Measurements from ENCODE around the gene FSD1.

The FSD1 gene

GRCh38 chr19:4324228-4324627, 19.8 kb downstream of the FSD1 start:
- no peak for DNase-seq (ENCODE audit: extremely low read depth, insufficient read length)
- no peak overlapping the region for H3K4me3 ChIP-seq (replicated peaks; ENCODE audit: low read depth, low read length)

GRCh38 chr19:4326215-4326836, 21.9 kb downstream of the FSD1 start:
- Histone ChIP-seq H3K4me3 (replicated peaks; ENCODE audit: low read depth, low read length) (no peak overlapping the region), H3K27me3 (replicated peaks; ENCODE audit: control insufficient read depth, insufficient read depth, low read length) (no peaks in the 10 kb centered on the region), H3K36me3 (ENCODE audit: control insufficient read depth, insufficient read depth, low read length) (no peaks in the 10 kb centered on the region)
- DNase-seq (ENCODE audit: extremely low read depth, insufficient read length), result no peak
- TF ChIP-seq CTCF (IDR thresholded peaks at IDR 0.05; ENCODE audit: insufficient read depth, low read length, poor library complexity, severe bottlenecking), result no peak

More at GRCh38 chr19:4324228-4324627, 19.8 kb downstream of the FSD1 start:
- Histone ChIP-seq H3K36me3 (ENCODE audit: control insufficient read depth, insufficient read depth, low read length) (no peaks in the 10 kb centered on the region), H3K27me3 (replicated peaks; ENCODE audit: control insufficient read depth, insufficient read depth, low read length) (no peaks in the 10 kb centered on the region)
- TF ChIP-seq CTCF (IDR thresholded peaks at IDR 0.05; ENCODE audit: insufficient read depth, low read length, poor library complexity, severe bottlenecking), result no peak

GRCh38 chr19:4326837-4327251, 22.4 kb downstream of the FSD1 start:
- Histone ChIP-seq H3K4me3 (replicated peaks; ENCODE audit: low read depth, low read length) (no peak overlapping the region), H3K36me3 (ENCODE audit: control insufficient read depth, insufficient read depth, low read length) (no peaks in the 10 kb centered on the region), H3K27me3 (replicated peaks; ENCODE audit: control insufficient read depth, insufficient read depth, low read length) (no peaks in the 10 kb centered on the region)
- TF ChIP-seq CTCF (IDR thresholded peaks at IDR 0.05; ENCODE audit: insufficient read depth, low read length, poor library complexity, severe bottlenecking), result no peak
- DNase-seq (ENCODE audit: extremely low read depth, insufficient read length), result no peak

- Histone ChIP-seq H3K36me3 (ENCODE audit: control insufficient read depth, insufficient read depth, low read length) (no peaks in the 10 kb centered on the region), H3K4me3 (replicated peaks; ENCODE audit: low read depth, low read length) (no peak overlapping the region; the same call in 1 of the 2 replicates), H3K27me3 (replicated peaks; ENCODE audit: control insufficient read depth, insufficient read depth, low read length) (no peaks in the 10 kb centered on the region)
- DNase-seq (ENCODE audit: extremely low read depth, insufficient read length), result peak; percentile 83
- TF ChIP-seq CTCF (IDR thresholded peaks at IDR 0.05; ENCODE audit: insufficient read depth, low read length, poor library complexity, severe bottlenecking), result no peak
Observed at GRCh38 chr19:4327252-4327876, 23.0 kb downstream of the FSD1 start.

GRCh38 chr19:4327877-4328242, 23.5 kb downstream of the FSD1 start:
- no peak for TF ChIP-seq CTCF (IDR thresholded peaks at IDR 0.05; ENCODE audit: insufficient read depth, low read length, poor library complexity, severe bottlenecking)
- H3K36me3 ChIP-seq (ENCODE audit: control insufficient read depth, insufficient read depth, low read length), result no peaks in the 10 kb centered on the region

More at GRCh38 chr19:4327877-4328242, 23.5 kb downstream of the FSD1 start:
- H3K4me3 ChIP-seq (replicated peaks; ENCODE audit: low read depth, low read length), result peak overlapping the region; percentile 33
- DNase-seq (ENCODE audit: extremely low read depth, insufficient read length), result no peak
- no peaks in the 10 kb centered on the region for H3K27me3 ChIP-seq (replicated peaks; ENCODE audit: control insufficient read depth, insufficient read depth, low read length)
